HG03060 (cell line): ENCODE measurements around the gene AKAP8.
"Not testable (repeated sequence)": the region's sequence is repeated elsewhere in the genome, so short reads cannot be mapped to it uniquely, and the experiment has no call there.

Experiments used
- ATAC-seq: cut with Tn5 transposase; IDR thresholded peaks from one replicate; pipeline ENCODE4 v1.9.1; 2021; ENCODE audit warnings: low read depth, moderate number of reproducible peaks; ENCODE audit not compliant: unreplicated experiment

AKAP8 gene

GRCh38 chr19:15374105-15374651 is 5.4 kb downstream of the AKAP8 start:
- no peak for ATAC-seq

GRCh38 chr19:15373644-15374043 is 5.9 kb downstream of the AKAP8 start:
- ATAC-seq, result no peak

GRCh38 chr19:15372891-15373301 is 6.7 kb downstream of the AKAP8 start:
- ATAC-seq, result no peak

GRCh38 chr19:15372470-15372869 is 7.1 kb downstream of the AKAP8 start:
- no peak for ATAC-seq

- ATAC-seq, result no peak
Measured at GRCh38 chr19:15371786-15372380, 7.7 kb downstream of the AKAP8 start.

- ATAC-seq, result no peak
Measured at GRCh38 chr19:15371119-15371518, 8.5 kb downstream of the AKAP8 start.

- ATAC-seq, result no peak
Measured at GRCh38 chr19:15369594-15369891, 10.0 kb downstream of the AKAP8 start.

GRCh38 chr19:15368798-15369593 is 10.6 kb downstream of the AKAP8 start:
- ATAC-seq, result no peak

- ATAC-seq, result no peak
Measured at GRCh38 chr19:15368051-15368632, 11.4 kb downstream of the AKAP8 start.

- ATAC-seq, result no peak
Measured at GRCh38 chr19:15367439-15367838, 12.1 kb downstream of the AKAP8 start.

GRCh38 chr19:15365264-15365663 is 14.3 kb downstream of the AKAP8 start:
- ATAC-seq, result no peak

- ATAC-seq, result not testable (repeated sequence)
Measured at GRCh38 chr19:15363791-15364190, 15.8 kb downstream of the AKAP8 start.

- not testable (repeated sequence) for ATAC-seq
Measured at GRCh38 chr19:15363048-15363447, 16.5 kb downstream of the AKAP8 start.

GRCh38 chr19:15360015-15360414 is 19.6 kb downstream of the AKAP8 start:
- ATAC-seq, result not testable (repeated sequence)

- ATAC-seq, result no peak
Measured at GRCh38 chr19:15358918-15359317, 20.7 kb downstream of the AKAP8 start.

GRCh38 chr19:15357906-15358305 is 21.7 kb downstream of the AKAP8 start:
- no peak for ATAC-seq

- no peak for ATAC-seq
Measured at GRCh38 chr19:15354566-15355296, 24.9 kb downstream of the AKAP8 start.

GRCh38 chr19:15353908-15354307 is 25.7 kb downstream of the AKAP8 start:
- no peak for ATAC-seq

GRCh38 chr19:15352535-15352934 is 27.1 kb downstream of the AKAP8 start:
- not testable (repeated sequence) for ATAC-seq

- ATAC-seq, result not testable (repeated sequence)
Measured at GRCh38 chr19:15341328-15341727, 38.3 kb downstream of the AKAP8 start.

- ATAC-seq, result no peak
Measured at GRCh38 chr19:15340086-15340485, 39.5 kb downstream of the AKAP8 start.
